IPS-20b (cell line): ENCODE measurements around the gene ST6GALNAC1.

Source experiments
- H3K27ac ChIP-seq: one replicate; pipeline ENCODE4 v1.5.1; 2013; ENCODE audit warnings: low read length
- H3K27me3 ChIP-seq: 2 replicates; pipeline ENCODE4 v1.6.1; 2013; ENCODE audit warnings: mild to moderate bottlenecking, low read length, inconsistent platforms; ENCODE audit not compliant: insufficient read depth
- H3K36me3 ChIP-seq: 2 replicates; pipeline ENCODE4 v1.6.1; 2013; ENCODE audit warnings: low read depth, mild to moderate bottlenecking, inconsistent platforms, low read length, moderate library complexity; ENCODE audit not compliant: insufficient read depth
- H3K4me1 ChIP-seq: 2 replicates; pipeline ENCODE4 v1.6.1; 2013; ENCODE audit warnings: mild to moderate bottlenecking, control low read depth, inconsistent platforms, low read length, moderate library complexity; ENCODE audit not compliant: insufficient read depth
- H3K4me3 ChIP-seq: 2 replicates; pipeline ENCODE4 v1.5.1; 2013; ENCODE audit warnings: mild to moderate bottlenecking, low read length, inconsistent platforms
- H3K9ac ChIP-seq: 2 replicates; pipeline ENCODE4 v1.6.1; 2013; ENCODE audit warnings: low read depth, mild to moderate bottlenecking, inconsistent platforms, low read length, moderate library complexity
- H3K9me3 ChIP-seq: 2 replicates; pipeline ENCODE4 v1.6.1; 2013; ENCODE audit warnings: mild to moderate bottlenecking, low read depth, low read length, inconsistent platforms; ENCODE audit not compliant: insufficient read depth

Gene ST6GALNAC1

GRCh38 chr17:76657505-76658241 is 14.1 kb upstream of the ST6GALNAC1 start:
- Histone ChIP-seq H3K27ac (no peak overlapping the region), H3K9ac (no peak overlapping the region)

GRCh38 chr17:76654408-76654807 is 10.9 kb upstream of the ST6GALNAC1 start:
- no peaks in the 10 kb centered on the region for H3K27me3 ChIP-seq
- H3K4me1 ChIP-seq, result 0 out of 2 replicates have a peak, but pooled peaks cover under 1% of the 10 kb centered on the region
- H3K9ac ChIP-seq, result no peak overlapping the region
- no peaks in the 10 kb centered on the region for H3K36me3 ChIP-seq
- H3K9me3 ChIP-seq, result no peaks in the 10 kb centered on the region
- H3K4me3 ChIP-seq, result no peak overlapping the region
- H3K27ac ChIP-seq, result no peak overlapping the region

More at GRCh38 chr17:76657505-76658241, 14.1 kb upstream of the ST6GALNAC1 start:
- Histone ChIP-seq H3K36me3 (no peaks in the 10 kb centered on the region), H3K4me1 (0 out of 2 replicates have a peak, but pooled peaks cover 4% of the 10 kb centered on the region), H3K9me3 (no peaks in the 10 kb centered on the region), H3K27me3 (no peaks in the 10 kb centered on the region), H3K4me3 (no peak overlapping the region)

DNA sequence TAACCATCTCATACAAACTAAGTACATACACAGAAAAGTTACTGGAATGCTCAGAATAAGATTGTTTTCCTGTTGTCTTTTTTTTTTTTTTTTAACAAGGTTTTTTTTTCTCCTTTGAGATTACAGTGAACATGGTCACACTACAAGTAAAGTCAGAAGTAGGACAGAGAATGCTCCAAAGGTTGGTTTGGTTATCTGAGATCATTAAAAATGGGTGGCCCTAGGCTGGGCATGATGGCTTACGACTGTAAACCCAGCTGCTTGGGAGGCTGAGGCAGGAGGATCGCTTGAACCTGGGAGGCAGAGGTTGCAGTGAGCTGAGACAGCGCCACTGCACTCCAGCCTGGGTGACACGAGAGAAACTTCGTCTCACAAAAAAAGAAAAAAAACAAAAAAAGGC is 6.9 kb upstream of the ST6GALNAC1 start:
- Histone ChIP-seq H3K4me3 (no peak overlapping the region), H3K4me1 (no peaks in the 10 kb centered on the region), H3K27ac (no peak overlapping the region), H3K9ac (no peak overlapping the region), H3K36me3 (no peaks in the 10 kb centered on the region), H3K9me3 (no peaks in the 10 kb centered on the region), H3K27me3 (no peaks in the 10 kb centered on the region)

- no peaks in the 10 kb centered on the region for H3K4me1 ChIP-seq
- H3K9me3 ChIP-seq, result no peaks in the 10 kb centered on the region
- no peak overlapping the region for H3K9ac ChIP-seq
- no peak overlapping the region for H3K4me3 ChIP-seq
- no peaks in the 10 kb centered on the region for H3K36me3 ChIP-seq
- H3K27me3 ChIP-seq, result no peaks in the 10 kb centered on the region
- no peak overlapping the region for H3K27ac ChIP-seq
Observed at GRCh38 chr17:76646712-76647111, 3.2 kb upstream of the ST6GALNAC1 start.

GRCh38 chr17:76645481-76645880 is 1.9 kb upstream of the ST6GALNAC1 start:
- H3K27me3 ChIP-seq, result no peaks in the 10 kb centered on the region
- H3K4me3 ChIP-seq, result no peak overlapping the region
- H3K27ac ChIP-seq, result no peak overlapping the region

GRCh38 chr17:76644995-76645394 is 1.4 kb upstream of the ST6GALNAC1 start:
- Histone ChIP-seq H3K27ac (no peak overlapping the region), H3K9me3 (no peaks in the 10 kb centered on the region), H3K4me3 (no peak overlapping the region), H3K4me1 (peaks cover 9% of the 10 kb centered on the region; the same call in 1 of the 2 replicates), H3K9ac (no peak overlapping the region), H3K36me3 (no peaks in the 10 kb centered on the region), H3K27me3 (no peaks in the 10 kb centered on the region)

More at GRCh38 chr17:76645481-76645880, 1.9 kb upstream of the ST6GALNAC1 start:
- Histone ChIP-seq H3K9me3 (no peaks in the 10 kb centered on the region), H3K9ac (no peak overlapping the region), H3K36me3 (no peaks in the 10 kb centered on the region), H3K4me1 (peaks cover 9% of the 10 kb centered on the region; the same call in 1 of the 2 replicates)

DNA sequence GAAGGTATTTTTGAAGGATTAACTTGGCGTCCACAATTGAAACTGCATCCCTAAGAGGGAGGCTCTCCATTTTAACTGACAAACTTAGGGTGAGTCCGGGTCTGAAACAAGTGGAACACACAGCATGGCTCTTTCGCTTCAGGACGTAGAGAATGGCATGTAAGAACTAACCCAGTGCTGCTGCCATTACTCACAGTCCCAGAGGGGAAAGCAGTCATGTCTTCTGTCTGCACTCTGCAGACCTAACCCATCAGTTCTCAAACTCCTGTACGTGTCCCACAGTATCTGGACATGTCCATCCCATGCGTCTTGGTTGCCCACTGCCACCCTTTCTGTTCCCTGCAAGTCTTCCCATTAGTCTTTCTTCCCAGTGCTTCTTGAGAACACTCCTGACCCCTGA is 563 bp downstream of the ST6GALNAC1 start:
- H3K27ac ChIP-seq, result no peak overlapping the region
- no peak overlapping the region for H3K9ac ChIP-seq

DNA sequence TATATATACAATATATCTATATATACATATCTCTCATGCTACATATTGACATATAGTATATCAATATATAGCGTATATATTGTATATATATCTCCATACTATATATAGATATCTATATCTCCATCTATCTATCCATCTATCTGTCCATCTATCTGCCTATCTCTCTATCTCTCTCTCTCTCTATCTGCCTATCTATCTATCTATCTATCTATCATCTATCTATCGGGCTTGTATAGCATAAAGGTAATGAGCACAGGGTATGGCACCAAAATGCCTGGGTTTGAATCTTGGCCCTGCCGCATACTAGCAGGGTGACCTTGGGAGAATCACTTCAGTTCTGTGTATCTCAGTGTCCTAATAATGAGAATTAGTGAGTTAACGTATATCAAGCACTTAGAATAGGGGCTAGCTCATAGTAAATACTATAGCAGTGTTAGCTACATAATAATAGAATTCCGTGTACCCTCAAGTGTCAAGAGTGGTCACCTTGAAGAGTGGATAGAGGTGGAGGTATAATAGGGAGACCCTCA is 1.5 kb downstream of the ST6GALNAC1 start:
- H3K9me3 ChIP-seq, result no peaks in the 10 kb centered on the region
- no peaks in the 10 kb centered on the region for H3K36me3 ChIP-seq
- no peak overlapping the region for H3K4me3 ChIP-seq
- H3K4me1 ChIP-seq, result peaks cover 9% of the 10 kb centered on the region; the same call in 1 of the 2 replicates
- no peak overlapping the region for H3K9ac ChIP-seq
- no peak overlapping the region for H3K27ac ChIP-seq
- no peaks in the 10 kb centered on the region for H3K27me3 ChIP-seq

More for the DNA sequence above, 563 bp downstream of the ST6GALNAC1 start:
- no peaks in the 10 kb centered on the region for H3K36me3 ChIP-seq
- no peaks in the 10 kb centered on the region for H3K9me3 ChIP-seq
- H3K4me3 ChIP-seq, result no peak overlapping the region
- H3K4me1 ChIP-seq, result peaks cover 9% of the 10 kb centered on the region; the same call in 1 of the 2 replicates
- no peaks in the 10 kb centered on the region for H3K27me3 ChIP-seq

DNA sequence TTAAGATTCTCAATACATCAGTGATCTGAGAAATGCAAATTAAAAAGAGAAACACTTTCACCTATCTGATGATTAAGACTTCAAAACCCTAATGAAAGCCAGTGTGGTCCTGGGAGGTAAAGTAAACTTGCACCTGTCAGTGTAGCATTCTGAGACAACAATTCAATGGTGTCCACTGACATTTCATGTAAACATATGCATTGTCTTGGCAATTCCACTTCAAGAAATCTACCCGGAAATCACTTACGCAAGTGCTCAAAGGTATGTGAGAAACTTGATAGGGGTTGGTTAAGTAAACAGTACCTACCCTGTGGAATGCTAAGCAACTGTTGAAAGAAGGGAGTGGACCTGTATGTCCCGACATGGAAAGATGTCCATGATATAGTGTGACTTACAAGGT is 2.1 kb downstream of the ST6GALNAC1 start:
- H3K36me3 ChIP-seq, result no peaks in the 10 kb centered on the region
- no peak overlapping the region for H3K4me3 ChIP-seq

DNA sequence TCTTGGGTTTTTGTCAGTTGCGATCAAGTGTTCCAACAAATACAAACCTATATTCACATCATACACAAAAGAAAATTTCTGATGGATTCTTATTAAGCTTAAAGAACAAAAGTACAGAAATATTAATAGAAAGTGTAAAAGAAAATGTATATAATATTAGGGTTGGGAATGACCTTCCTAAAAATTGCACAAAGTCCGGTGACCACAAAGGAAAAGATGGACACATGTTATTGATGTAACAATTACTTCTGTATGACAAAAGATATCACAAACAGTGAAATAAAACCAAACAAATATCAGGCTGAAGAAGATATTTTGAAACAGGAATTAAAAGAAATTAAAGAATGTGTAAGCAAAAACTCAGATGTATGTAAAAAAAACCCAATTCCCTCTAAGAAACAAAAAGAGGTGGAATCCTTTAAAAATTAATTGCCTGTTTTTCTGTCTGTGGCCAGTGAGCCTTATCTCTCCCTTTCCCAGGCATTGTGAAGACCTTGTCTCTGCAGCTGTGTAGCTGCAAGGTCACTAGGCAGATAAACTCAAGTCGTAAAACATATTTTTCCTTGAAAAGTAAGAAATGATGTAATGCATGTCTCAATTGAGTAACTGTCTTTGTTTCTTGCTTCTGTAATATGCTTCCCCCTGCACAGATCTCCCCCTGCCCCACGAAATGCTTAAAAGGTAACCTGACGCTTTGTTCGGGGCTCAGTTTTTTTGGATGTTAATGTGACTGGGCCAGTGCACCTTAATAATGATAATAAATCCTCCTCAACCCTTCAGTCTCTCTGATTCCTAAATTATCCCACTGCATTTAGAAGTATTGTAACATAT is 2.8 kb downstream of the ST6GALNAC1 start:
- Histone ChIP-seq H3K36me3 (no peaks in the 10 kb centered on the region), H3K27me3 (no peaks in the 10 kb centered on the region), H3K9me3 (no peaks in the 10 kb centered on the region), H3K4me3 (no peak overlapping the region), H3K4me1 (peaks cover 9% of the 10 kb centered on the region; the same call in 1 of the 2 replicates), H3K27ac (no peak overlapping the region), H3K9ac (no peak overlapping the region)

More for the DNA sequence above, 2.1 kb downstream of the ST6GALNAC1 start:
- H3K9me3 ChIP-seq, result no peaks in the 10 kb centered on the region
- no peak overlapping the region for H3K9ac ChIP-seq
- H3K27ac ChIP-seq, result no peak overlapping the region
- no peaks in the 10 kb centered on the region for H3K27me3 ChIP-seq
- H3K4me1 ChIP-seq, result peaks cover 9% of the 10 kb centered on the region; the same call in 1 of the 2 replicates

DNA sequence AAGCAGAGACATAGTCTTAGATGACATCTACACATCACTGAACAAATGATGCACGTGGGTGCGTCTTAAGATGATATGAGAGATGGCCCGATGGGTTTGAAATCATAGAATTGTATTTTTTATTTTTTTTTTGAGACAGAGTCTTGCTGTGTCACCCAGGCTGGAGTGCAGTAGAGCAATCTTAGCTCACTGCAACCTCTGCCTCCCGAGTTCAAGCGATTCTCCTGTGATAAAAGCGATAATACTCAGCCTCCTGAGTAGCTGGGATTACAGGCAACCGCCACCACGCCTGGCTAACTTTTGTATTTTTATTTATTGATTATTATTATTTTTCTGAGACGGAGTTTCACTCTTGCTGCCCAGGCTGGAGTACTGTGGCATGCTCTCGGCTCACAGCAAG is 5.3 kb downstream of the ST6GALNAC1 start:
- H3K27me3 ChIP-seq, result no peaks in the 10 kb centered on the region
- no peak overlapping the region for H3K27ac ChIP-seq
- H3K4me1 ChIP-seq, result peaks cover 9% of the 10 kb centered on the region; the same call in 1 of the 2 replicates
- H3K36me3 ChIP-seq, result no peaks in the 10 kb centered on the region
- no peaks in the 10 kb centered on the region for H3K9me3 ChIP-seq
- no peak overlapping the region for H3K4me3 ChIP-seq
- no peak overlapping the region for H3K9ac ChIP-seq
